GM18499 (cell line): Measurements from ENCODE around the gene ZBTB21.

Source experiments
- ATAC-seq: cut with Tn5 transposase; IDR thresholded peaks from one replicate; pipeline ENCODE4 v1.9.1; 2021; ENCODE audit warnings: moderate number of reproducible peaks; ENCODE audit not compliant: insufficient read depth, unreplicated experiment

Gene ZBTB21

DNA sequence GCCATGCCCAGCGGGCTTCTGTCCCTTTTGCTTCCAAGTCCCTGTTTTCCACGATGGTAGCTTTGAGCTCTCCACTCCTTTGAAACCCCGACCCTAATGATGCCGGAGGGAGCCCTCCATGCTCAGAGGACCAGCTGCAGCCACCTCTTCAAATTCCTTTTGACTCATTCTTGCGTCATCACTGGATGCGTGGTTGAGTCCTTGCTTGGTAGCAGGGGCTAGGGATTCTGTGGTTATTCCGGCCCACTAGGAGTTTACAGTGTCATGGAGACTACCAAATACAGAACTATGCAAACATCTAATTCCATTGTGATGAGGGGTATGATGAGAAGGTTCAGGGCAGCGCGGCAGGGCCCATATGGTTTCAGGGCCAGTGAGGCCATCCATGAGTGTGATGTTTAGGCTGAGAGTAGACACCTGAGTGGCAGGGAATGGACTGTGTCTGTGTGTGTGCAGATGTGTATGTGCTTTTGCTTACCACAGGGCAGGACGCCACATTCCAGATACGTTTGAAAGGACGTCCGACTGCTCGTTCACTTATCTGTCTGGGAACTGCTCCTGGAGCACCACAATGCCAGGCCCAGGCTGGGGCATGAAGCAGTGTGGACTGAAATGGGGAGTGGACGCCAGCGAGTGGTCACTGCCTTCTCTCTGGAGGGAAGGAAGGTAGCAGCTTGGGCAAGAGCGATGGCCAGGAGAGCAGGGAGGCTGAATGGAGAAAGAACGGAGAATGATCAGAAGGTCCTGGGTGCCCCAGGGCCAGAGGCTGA, 30.4 kb upstream of the ZBTB21 start:
- no peak for ATAC-seq

DNA sequence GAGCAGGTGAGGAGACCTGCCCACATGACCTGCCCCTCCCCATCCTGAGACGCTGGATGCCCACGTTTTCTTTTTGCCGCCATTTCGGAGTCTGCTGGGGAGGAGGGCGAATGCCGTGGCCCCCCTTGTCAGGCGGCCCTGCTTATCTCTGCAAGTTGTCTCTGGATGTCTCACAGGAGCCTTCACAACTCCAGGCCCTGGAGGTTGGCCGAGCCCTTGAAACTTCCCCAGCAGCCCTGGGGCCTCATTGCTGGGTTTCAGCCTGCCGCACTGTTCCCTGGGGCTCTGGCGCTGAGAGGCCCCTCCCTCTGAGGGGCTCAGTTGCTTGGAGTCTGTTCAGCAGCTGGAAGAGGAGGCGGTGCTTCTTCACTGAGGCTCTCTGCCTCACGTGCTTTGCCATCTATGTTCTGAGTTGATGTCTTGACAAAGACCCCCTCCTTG, 29.8 kb upstream of the ZBTB21 start:
- ATAC-seq: no peak

DNA sequence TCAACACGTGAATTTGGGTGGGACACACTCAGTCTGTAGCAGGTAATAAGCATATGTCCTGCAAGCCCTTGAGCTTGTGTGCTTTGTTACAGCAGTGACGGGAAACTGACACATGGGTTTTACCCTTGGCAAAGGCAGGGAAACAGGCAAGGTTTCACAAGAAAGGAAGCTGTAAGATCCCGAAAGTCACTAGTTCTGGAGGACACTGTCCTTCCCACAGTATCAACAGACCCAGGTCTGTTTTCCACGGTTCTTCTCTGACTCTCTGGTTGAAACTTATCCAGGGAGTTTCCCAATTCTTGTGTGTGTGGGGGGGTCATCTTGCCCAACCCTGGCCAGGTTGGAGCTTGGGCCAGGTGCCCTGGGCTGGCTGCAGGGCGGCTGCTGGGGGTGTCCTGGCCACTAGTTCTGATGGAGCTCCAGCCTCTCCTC, 29.3 kb upstream of the ZBTB21 start:
- ATAC-seq: no peak

DNA sequence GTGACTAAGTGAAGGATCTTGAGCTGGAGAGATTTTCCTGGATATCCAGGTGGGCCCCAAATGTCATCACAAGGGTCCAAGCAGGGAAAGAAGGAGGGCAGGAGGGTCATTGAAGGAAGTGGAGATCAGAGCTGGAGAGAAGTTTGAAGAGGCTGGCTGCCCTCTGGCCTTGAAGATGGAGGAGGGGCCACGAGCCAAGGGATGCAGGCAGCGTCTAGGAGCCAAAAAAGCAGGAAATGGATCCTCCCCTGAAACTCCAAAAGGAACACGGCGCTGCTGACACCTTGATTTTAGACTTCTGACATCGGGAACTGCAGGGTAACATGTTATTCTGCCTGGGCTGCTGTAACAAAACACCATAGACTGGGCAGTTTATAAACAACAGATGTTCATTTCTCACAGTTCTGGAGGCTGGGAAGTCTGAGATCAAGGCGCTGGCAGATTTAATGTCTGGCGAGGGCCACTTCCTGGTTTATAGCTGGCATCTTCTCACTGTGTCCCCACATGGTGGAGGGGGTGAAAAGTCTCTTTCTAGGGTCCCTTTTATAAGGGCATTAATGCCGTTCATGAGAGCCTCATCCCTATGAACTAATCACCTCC, 28.8 kb upstream of the ZBTB21 start:
- no peak for ATAC-seq

DNA sequence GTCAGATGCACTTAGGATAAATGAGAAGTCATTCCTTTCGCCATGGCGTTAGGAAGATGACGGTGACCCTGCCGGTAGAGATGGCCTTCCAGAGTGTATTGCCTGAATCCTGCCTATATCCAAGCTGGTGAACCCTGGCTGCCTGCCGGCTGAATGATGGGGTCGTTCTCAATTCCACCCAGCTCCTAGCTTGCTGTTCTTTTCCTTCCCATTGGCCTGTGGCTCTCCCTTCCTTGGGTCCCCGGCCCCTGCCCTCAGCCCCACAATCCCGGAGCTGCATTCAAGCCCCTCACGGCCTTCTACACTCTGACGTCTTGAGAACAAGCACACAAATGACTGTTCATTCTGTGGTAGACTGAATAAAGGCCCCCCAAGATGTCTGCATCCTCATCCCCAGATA, 28.2 kb upstream of the ZBTB21 start:
- ATAC-seq: no peak

DNA sequence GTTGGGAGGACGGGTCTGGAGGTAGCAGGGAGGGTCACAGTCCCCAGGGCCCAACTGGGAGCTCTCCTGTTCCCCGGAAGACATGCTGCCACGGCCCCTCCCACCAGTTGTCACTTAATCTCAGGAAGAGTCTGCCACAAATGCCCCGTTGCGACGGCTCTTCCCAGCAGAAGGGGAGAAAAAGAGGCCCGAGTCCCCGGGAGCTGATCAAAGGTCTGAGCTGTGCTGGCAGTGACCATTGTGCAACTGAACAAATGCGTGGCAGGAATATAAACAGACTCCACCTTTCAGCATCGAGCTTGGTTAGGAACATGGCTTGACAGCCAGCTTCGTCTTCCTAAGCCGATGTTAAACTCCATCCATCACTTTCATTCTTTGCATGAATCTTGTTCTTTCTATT, 27.8 kb upstream of the ZBTB21 start:
- no peak for ATAC-seq

DNA sequence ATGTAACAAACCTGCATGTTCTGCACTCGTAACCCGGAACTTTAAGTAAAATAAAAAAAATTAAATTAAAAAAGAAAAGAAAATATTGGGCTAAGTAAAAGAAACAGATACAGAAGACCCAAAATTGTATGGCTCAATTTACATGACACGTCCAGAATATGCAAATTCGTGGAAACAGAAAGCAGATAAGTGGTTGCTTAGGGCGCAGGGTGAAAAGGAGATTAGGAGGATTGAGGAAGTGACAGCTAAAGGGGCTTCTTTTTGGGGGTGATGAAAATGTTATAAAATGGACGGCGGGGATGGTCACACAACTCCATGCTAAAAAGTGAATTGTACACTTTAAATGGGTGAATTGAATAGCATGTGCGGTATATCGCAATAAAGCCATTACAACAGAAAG, 27.4 kb upstream of the ZBTB21 start:
- ATAC-seq: no peak

DNA sequence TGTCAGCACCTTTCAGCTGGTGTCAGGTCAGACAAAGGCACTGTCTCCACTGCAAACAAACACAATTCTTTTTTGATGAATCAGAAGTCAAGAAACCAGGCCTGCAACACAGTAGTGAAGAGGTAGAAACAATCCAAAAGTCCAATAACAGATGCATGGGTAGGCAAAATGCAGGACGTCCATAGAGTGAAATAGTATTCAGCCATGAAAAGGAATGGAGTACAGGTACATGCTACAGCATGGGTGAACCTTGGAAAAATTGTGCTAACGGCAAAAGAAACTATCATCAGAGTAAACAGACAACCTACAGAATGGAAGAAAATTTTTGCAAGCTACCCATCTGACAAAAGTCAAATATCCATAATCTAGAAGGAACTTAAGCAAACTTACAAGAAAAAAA, 26.2 kb upstream of the ZBTB21 start:
- no peak for ATAC-seq

DNA sequence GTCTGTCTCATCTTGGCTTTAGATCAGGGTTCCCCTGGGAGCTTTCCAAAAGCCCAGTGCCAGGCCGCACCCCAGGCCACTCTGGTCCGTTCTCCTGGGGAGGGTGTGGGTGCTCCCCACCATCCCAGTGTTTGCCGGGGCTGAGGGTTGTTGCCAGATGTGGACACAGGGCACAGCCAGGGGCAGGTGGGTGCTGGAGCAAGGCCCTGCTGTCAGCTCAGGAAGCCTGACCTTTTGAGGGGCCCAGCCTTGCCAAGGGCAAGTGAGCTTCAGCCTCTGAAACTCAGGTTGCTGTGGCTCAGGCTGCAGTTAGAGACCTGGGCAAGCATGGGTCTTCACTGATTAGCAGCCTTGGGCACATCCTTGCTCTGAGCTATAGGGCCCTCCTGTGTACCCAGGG, 22.8 kb upstream of the ZBTB21 start:
- ATAC-seq: no peak

DNA sequence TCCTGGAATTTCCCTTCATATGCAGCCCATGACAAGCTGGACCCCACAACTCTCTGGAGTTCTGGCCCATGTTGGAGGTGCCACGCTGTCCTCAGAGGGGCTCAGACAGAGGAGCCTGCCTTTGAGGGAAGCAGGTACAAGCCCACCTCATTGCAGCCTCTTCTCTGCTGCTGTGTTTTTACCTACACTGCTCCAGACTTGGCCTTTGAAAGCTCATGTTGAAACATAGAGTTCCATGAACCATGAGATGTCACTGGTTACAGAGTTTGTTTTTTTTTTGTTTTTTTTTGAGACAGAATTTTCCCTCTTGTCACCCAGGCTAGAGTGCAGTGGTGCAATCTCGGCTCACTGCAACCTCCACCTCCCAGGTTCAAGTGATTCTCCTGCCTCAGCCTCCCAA, 22.1 kb upstream of the ZBTB21 start:
- ATAC-seq: no peak

DNA sequence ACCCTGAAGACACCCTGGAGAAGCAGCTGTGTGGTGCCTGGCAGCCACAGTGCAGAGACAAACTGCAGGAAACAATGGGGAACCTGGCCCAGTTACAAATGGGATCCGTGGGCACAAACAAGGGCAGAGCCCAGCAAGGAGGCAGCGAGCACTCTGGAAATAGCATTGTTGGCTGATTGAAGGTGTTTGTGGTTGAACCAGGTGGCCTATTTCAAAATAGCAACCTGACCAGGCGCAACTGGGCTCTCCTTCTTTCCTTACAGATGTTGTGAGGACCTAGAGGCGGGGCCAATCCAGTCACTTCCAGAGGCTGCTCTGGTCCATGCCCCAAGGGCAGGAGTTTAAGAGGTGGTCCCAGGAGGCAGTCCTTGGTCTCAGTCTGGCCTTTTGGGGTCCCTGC, 21.7 kb upstream of the ZBTB21 start:
- ATAC-seq: no peak

DNA sequence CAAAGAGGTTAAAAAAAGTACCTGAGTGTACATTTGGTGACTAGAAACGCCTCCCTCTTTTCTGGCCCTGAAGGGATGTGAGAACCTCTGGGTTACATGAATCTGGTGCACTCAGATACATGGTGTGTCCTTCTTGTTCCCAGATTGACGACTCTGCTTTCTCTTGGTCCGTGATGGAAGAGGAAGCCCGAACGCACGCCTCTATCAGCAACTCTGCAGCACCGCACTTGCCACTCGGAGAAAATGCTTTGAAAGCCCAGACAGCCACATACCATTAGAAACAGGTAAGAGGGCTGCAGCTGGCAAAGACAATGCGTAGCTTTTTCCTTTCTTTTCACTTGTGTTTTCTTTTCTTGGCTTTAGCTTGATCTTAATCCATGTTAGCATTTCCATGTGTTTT, 21.1 kb upstream of the ZBTB21 start:
- no peak for ATAC-seq

DNA sequence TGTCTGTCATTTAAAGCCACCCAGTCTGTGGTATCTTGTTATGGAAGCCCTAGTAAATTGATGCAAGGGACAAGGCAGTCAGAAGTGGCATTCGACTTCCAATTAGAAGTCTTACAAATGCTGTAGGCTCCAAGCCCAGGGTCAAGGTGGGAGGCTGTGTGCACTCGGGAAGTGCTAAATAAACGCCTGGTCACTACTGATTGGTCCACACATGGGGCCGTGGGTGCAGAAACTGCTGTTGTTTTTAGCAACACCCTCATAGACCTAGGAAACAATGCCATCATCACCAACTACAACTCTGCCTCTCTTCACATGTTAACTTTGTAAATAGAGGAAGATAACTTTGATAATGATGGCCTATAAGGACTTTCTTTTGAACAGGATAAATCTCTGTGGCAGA, 20.2 kb upstream of the ZBTB21 start:
- no peak for ATAC-seq

DNA sequence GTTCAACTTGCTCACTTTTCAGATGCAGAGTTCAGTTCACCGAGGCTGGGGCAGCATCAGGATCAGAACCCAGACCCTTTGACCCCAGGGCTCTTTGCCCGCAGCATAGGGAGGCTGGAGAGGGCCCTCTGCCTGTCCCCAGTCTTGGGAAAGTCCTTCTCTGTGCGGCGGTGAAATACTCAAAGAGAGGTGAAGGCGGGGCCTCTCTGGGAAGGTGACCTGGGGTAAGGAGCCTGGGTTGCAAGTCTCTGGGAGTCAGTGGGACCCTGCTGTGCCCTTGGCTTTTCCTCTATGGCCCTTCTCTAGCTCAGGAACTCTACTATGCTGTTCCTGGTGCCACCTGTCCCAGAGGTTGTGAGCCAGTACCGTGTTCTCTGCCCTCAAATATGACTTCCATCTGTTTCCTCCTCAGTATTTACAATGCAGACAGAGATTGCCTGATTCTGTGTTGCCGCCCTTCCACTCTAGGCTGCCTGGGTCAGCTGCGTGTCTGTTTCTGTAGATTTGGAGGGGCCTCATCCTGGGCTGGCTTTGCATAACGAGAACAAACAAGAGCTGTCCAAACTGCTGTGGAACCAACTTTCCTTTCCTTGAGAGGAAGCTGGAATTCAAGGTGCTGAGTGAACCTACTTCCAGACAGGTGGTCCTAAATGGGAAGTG, 18.7 kb upstream of the ZBTB21 start:
- ATAC-seq: no peak

DNA sequence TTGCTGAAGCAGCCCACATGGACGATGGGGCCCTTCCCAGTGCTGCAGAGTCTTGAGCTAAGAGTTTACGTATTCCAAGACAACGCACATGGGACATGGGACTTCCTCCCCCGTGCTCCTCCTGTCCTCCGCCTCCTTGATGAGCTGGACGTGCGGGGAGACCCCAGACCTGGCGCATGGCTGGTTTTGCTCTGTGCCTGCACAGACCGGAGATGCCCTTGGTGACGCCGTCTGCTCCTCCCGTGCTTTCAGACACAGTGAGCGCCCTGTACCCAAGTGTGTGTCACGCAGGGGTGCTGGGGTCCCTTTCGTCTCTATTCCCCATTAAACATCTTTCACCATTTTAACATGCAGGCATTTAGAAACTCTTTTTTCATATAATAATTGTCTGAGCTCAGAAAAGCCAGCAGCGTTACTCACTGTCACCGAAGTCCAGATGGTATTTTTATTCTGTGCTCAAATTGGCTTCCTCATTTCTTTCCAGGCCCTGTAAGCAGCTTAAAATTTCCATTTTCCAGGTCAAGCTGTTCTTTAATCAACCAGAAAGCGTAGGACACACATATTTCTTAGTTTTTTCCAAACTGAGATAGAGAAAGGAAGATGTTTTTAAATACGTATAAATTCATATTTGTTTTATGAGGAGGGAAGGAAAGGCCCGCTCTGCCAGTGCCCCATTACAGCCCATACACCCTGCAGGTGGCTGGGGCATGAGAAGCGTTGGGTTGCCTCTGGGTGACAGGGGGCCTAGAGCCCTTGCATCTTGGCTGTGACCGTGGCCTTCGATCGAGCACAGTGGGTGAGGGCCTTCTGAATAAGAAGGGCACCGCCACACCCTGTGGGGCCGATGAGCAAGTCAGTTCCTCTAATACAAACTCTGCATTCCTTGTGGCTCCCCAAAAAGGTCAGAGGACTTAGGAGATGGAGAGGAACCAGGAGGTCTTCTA, 17.9 kb upstream of the ZBTB21 start:
- no peak for ATAC-seq

DNA sequence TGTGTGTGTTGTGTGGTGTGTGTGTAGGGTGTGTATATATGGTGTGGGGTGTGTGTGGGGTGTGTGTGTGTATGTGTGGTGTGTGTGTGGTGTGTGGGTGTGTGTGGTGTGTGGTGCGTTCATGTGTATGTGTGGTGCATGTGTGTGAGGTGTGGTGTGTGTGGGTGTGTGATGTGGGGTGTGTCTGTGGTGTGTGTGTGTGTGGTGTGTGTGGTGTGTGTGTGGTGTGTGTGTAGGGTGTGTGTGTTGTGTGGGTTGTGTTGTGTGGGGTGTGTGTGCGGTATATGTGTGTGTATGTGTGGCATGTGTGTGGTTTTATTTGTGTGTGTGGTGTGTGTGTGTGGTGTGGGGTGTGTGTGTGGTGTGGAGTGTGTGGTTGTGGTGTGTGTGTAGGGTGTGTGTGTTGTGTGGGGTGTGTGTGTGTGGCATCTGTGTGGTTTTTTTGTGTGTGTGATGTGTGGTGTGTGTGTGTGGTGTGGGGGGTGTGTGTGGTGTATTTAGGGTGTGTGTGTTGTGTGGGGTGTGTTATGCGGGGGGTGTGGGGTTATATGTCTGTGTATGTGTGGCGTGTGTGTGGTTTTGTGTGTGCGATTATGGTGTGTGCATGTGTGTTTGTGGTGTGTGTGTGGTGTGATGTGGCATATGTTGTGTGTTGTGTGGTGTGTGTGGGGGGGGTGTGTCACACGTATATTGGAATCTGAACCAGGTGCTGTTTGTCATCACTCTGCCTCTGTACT, 17.1 kb upstream of the ZBTB21 start:
- ATAC-seq: no peak

DNA sequence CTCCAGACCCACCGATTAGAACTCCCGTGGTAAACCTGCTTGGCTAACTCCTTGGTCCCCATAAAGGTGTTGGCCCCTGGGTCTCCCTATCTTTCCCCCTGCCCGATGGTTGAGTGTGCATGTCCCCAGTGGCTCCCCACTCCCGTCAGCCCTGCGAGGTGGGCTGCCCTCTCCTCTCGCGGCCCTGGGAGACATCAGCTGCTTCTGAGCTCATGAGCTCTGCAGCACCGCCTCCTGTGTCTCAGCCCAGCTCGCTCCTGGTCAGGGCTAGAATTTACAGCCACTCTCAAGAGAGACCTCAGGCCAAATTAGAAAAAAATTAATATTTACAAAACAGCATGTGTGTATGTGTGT, 15.9 kb upstream of the ZBTB21 start:
- no peak for ATAC-seq

DNA sequence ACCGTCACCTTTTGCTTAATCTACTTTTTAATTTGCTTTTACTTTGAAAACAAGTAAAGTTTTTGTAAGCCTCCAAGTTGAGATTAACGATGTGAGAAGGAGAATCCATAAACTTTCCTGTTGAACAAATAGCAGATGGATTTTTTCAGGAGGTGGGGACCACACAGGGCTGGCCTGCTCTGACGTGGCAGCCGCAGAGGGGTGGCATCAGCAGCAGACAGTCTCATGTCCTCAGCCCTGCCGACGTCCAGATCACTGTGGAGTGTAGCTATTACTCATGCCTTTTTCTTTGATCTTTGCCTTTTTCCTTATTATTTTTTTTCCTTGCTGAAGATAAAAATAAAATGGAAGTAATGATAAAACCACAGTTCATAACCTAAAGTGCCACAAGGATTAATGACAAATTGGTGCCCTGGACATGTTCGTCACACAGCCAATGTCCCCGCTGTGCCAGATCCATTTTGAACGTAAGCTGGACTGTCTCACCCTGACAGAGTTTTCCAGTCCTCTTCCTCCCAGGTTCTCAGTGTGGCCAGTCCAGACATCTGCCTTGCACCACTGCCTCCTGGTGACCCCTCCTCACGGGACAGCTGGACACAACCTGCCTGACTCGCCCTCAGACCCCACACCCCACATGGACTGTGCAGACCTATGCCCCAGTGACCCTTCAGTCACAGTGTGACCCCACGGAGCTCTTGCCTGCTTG, 15.4 kb upstream of the ZBTB21 start:
- ATAC-seq: no peak

DNA sequence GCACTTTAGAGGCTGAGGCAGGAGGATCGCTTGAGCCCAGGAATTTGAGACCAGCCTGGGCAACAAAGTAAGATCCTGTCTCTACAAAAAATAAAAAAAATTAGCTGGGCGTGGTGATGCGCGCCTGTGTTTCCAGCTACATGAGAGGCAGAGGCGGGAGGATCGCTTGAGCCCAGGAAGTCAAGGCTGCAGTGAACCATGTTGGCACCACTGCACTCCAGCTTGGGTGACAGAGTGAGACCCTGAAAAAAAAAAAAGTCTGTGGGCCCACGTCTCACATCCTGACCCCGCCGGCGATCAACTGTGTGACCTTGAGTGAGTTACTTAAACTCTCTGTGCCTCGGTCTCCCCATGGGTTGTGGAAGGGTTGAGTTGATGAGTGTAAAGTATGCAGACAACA, 12.7 kb upstream of the ZBTB21 start:
- no peak for ATAC-seq

DNA sequence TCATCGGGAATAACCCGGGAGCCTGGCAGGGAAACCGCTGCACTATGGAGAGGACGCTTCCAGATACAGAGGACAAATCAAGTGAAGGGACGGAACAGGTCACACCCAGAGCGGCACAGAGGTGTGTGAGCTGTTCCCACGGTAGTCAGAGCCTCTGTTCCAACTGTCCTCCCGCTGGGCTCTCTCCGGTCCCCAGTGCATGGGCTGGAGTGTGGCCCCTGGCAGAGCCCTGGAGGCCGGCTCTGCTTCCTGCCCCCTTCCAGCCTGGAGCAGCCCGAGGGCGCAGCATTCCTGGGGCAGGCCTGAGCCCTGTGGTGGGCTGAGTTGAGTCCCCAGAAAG, 11.9 kb upstream of the ZBTB21 start:
- no peak for ATAC-seq
